Measurements from ENCODE around the gene GMEB2.
"Not testable (repeated sequence)": the region's sequence is repeated elsewhere in the genome, so short reads cannot be mapped to it uniquely, and the experiment has no call there.

The GMEB2 gene

DNA sequence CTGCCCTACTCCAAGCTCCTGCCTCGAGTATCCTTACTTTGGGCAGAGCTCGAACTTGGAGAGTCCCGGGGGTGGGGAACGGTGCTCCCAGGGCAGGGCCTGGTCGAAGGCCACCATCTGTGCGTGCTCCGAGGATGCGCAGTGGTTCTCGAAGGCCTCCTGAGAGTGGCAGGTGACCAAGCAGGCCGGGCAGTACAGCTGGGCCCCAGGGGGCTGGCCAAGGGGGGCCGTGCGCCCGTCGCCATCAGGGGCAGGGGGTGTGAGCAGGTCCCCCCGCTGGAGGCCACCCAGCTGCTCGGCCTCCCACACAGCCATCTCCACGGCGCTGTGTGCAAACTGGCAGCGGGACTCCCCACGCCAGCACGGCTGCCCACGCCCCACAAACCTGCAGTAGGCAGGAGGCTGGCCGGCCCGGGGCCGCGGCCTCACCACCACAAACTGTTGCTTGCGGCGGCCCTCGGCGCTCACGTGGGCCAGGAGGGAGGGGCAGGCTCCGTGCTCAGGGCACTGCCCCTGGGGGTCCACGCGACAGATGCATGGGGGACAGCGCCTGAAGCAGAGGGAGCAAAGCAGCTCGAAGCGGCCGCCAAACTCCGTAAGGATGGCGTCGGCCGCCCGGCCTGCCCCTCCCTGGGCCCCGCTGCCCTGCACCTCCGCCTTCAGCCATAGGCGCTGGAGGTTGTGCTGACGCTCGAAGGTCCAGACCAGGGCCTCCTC is 54.7 kb downstream of the GMEB2 start:
- DNase-seq (ENCODE audit: low spot score): no peak

DNA sequence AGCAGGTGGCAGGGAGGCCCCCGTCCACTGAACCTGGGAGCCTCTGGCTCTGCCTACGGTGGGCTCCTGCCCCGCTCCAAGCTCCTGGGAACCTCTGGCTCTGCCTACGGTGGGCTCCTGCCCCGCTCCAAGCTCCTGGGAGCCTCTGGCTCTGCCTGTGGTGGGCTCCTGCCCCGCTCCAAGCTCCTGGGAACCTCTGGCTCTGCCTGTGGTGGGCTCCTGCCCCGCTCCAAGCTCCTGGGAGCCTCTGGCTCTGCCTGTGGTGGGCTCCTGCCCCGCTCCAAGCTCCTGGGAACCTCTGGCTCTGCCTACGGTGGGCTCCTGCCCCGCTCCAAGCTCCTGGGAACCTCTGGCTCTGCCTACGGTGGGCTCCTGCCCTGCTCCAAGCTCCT is 55.8 kb downstream of the GMEB2 start:
- not testable (repeated sequence) for DNase-seq (ENCODE audit: low spot score)

DNA sequence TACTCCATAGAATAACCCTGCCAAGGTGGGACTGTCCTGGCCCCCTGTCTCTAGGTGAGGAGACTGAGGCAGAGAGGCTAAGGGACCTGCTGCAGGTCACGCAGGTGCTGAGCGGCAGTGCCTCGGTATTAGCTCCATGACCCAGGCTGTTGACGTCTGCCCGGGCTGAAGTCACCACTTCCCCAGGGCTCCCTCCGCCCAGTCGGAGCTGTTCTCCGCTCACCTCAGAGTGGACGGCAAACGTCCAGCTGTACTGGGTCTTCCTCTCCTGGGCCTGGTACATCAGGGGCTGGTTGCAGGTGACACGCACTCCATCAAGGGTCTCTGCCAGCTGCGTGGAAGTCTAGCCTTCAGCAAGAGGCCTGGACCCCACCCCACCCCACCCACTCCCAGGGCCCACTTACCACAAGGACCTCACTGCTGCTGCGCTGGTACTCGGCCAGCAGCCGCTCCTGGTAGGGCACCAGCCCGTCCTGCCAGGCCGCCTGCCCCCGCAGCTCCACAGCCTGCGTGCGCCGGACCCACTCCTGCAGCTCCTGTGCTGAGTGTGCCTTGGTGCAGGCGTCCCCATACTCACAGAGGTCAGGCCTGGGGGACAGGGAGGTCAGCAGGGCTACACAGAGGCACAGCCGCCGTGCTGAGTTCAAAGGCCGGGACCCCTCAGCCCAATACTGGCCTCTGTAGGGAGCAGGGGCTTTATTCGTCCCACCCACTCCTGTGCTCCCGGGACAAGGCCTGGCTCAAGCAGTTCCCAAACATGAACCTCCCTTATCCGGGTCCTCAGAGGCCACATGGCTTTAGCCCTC is 56.4 kb downstream of the GMEB2 start:
- no peak for DNase-seq (ENCODE audit: low spot score)

DNA sequence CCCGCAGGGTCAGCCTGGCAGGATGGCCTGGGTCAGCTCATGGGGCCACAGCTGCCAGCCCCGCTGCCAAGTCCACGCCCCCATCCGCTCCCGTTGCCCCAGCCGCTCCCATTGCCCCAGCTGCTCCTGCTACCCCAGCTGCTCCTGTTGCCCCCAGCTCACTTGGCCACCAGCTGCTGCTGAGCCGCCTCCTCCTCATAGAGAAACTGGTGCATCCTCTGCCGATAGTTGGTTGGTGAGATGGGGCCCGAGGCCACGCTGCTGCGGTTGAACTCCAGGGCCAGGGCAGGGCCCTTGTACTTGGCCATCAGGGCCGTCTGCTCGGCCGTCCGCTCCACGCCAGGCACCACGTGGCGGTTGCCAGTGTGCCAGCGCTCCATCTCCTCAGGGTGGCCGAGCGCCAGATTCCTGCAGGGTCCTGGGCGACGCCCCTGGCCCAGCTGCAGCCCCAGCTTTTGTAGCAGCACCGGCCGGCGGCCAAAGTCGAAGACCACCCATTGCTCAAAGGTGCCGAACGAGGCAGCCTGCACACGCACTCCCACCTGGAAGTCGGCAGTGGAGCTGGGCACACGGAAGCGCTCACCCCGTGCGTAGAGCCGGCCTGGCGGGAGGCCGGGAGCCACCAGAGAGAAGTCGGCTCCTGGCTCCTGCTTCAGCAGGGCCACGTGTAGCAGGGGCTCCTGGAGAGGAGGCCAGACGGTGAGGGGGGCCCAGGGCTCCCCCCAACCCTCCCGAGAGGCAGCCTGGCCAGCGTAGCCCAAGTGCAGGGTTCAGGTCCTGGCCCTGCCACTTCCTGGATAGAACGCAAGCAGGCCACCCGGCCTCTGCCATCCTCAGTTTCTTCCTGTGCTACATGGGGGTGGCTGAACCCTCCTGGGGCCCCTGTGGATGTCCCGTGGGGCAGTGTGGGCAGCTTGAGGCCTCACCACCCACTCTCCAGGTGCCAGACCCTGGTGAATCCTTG is 57.6 kb downstream of the GMEB2 start:
- no peak for DNase-seq (ENCODE audit: low spot score)

DNA sequence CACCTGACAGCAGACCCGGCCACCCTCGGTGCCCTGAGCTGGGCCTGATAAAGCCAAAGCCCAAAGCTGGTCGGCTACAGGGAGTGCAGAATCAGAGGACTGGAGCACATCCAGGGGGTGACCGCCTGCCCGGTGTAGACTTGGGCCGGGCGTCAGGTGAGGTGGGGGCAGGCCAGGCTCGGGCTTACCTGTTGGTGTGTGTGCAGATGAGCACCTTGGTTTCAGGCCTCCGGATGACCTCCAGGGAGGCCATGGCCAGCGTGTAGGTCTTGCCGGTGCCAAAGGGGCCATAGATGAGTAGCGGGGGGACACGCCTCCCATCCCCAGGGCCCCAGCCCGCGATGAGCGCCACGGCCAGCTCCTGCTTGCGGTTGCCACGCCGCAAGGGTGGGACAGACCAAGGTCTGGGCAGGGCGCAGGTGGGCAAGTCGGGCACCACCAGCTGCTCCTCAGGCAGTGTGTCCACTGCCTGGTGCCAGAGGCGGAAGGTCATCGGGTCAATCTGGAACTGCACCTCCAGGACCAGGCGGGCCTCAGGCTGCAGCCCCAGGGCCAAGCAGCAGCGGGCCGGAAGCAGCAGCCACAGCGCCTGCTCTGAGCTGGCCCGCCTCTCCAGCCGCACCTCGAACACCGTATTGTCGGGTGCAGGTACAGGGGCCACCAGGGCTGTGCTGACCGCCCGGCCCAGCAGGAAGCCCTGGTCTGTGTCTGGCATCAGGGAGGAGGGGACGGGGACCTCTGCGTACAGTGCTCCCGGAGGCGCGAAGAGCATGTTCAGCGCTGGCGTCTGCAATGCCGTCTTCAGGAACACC is 58.5 kb downstream of the GMEB2 start:
- DNase-seq (ENCODE audit: low spot score): no peak

DNA sequence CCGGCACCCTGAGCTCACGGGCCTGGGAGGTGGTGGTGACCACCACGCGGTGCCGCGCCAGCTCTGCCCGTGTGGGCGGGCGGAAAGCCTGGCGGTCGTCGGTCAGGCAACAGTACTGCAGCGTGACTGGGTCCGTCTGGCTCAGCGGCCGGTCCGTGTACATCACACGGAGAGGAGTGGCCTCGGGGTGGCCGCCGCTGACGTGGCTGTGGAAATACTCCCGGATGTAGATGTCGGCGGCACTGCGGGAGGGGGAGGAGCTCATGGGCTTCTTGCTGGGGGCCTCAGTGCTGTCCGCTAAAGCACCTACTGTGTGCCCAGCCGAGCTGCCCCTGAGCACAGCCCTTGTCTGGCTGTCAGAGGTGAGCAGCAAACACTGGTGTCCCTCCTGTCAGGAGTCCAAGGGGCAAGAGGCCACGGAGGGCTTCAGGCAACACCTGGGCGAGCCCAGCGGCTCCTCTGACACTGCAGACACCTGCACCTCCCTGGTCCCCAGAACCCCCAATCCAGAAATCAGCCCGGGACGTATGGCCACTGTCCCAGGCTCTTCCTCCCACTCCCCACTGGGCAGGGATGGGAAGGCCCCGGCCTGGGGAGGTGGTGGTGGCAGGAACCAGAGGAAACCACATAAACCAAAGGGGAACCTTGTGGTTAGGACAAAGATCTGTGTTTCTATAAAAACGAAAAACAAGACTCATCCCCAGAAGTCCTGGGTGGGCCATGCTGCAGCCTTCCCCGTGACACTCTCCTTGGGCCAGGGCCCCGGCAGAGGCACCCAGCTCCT is 59.3 kb downstream of the GMEB2 start:
- no peak for DNase-seq (ENCODE audit: low spot score)

DNA sequence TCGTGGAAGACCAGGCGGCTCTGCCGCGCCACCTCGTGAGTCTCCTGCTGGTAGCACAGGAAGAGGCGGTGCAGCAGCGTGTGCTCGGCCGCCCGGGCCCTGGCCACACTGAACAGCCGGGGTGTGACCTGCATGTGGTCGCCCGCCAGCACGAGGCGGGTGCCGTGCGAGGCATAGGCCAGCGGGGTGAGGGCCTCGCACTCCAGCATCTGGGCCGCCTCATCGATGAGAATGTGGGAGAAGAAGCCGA is 59.8 kb downstream of the GMEB2 start:
- no peak for DNase-seq (ENCODE audit: low spot score)

DNA sequence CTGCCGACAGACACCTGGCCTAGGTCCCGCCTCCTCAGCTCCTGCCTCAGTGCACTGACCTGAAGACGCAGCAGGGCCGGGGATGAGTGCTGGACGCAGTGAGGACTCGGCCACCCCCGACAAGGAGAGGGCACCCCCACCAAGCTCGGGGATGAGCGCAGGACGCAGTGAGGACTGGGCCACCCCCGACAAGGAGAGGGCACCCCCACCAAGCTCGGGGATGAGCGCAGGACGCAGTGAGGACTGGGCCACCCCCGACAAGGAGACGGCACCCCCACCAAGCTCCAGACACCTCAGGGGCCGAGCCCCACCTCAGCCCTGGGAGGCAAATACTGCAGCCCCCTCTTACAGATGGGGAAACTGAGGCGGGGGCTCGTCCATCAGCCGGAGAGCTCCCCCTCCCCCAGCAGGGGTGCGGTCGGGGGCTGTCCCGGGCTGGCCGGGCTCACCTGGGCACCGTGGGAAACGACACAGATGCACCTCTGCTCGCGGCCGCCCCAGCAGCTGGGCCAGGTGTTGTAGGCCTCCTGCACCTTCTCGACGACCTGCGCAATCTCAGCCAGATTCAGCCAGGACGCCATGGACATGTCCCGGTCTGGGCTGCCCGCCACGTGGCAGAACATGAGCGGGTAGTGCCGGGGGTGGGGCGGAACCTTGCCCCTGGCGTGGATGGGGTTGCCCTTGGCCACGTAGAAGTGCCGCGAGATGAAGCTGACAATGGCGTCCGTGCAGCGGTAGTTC is 60.3 kb downstream of the GMEB2 start:
- no peak for DNase-seq (ENCODE audit: low spot score)

DNA sequence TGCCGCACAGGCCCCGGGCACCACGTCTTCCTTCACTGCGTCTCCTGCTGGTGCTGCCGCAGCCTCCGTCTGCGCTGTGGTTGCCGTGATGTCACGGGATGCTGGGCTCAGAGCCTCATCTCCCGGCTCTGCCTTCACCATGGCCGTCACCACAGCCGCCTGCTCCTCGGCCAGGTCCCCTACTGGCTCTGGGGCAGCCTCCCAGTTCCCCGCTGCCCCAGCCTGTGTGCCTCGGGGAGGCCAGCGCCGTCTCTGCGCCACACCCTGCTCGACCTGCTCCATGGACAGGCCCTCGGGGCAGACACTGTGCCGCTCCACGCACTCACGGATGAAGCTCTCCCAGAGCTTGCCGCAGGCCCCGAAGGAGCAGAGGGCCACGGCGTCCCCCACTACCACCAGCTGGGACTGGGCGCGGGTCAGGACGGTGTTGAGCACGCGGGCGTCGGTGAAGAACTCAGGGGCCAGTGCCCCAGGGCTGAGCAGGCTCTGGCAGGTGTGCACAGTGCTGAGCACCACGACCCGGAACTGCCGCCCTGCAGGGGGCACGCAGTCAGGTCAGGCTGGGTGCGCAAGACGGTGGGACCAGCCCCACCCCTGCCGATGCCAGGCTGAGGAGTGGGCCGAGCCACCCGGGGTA is 61.1 kb downstream of the GMEB2 start:
- DNase-seq (ENCODE audit: low spot score): no peak

DNA sequence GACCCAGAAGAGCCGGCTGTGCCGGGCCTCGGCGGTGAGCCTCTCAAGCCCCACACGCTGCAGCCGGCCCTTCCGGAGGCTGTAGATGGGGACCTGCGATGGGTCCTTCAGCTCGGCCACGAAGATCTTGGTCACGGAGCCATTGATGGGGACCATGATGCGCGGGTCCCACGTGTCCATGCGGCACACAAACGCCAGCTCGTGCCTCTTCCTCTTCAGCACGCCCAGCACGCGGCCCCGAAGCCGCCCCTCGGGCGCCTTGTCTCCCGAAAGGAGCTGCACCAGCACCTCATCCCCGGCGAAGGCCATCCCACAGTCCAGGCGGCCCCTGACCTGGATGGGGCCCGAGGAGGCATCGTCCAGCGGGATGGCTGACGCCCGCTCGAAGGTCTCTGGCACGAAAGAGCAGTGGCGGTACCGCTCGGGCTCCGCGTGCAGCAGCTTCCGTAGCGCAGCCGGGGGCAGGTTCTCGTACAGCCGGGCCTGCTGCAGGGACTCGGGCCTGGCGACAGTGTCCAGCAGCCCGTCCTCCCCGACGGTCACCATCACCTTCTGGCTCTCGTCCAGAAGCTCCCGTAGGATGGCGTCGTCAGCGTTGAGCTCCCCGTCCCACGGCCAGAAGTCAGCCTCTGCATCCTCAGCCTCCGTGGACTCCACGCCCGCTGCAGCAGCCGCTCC is 61.7 kb downstream of the GMEB2 start:
- no peak for DNase-seq (ENCODE audit: low spot score)

DNA sequence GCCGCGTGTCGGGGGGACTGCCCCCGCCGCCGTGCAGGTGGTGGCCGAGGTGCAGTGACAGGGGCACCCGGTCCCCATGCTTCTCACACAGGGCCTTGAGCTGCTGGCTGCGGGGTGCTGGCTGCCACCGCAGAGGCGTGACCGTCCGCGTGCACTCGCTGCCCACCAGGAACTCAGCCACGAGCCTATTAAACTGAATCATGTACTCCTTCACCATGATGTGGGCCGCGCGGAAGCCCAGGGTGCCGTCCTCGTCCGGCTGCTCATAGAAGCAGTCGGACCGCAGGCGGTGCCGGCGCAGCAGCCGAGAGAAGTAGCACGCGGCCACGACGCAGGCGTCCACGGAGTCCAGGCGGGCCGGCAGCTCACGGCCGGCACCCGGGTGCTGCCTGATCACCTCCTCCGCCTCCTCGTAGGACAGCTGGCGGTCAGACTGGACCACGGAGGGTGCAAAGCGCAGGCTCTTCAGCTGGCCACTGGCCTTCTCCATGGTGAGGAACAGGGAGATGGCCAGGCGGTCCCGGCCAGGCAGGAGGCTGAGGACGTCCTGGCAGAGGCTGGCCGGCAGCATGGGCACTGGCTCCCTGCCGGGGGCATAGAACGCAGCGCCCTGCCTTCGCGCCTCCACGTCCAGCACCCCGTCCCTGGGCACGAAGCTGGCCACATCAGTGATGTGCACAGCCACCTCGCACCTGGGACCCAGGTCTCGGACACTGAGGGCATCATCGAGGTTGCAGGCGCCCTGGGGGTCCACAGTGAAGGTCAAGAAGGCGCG is 62.7 kb downstream of the GMEB2 start:
- no peak for DNase-seq (ENCODE audit: low spot score)

DNA sequence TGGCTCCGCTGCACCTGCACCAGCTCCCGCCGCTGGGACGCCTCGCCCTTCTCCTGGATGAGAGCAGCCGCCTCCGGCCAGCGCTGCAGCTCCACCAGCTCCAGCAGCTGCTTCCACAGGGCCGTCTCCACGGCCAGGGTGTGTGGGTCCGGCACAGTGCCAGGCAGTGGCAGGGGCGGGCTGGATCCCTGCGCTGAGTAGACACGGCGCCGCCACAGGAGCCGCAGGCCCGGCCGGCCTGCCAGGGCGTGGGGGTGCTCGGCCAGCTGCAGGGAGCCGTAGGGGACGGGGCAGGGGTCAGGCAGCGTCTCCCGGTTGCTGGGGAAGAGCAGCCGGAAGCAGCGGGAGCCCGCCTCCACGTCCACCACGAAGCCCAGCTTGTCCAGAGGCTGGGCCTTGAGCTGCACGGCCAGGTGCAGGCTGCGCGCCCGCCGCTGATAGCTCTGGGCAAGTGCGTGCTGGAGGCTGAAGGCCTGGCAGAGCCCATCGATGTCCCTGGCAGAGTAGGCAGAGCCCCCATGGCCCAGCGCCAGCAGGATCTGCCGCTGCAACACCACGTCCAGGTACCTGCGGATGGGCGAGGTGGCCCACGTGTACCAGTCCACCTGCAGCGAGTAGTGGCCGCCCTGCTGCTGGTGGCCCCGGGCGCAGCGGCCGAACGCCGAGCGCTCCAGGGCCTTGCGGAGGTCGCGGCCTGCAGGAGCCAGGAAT is 63.5 kb downstream of the GMEB2 start:
- DNase-seq (ENCODE audit: low spot score): no peak

DNA sequence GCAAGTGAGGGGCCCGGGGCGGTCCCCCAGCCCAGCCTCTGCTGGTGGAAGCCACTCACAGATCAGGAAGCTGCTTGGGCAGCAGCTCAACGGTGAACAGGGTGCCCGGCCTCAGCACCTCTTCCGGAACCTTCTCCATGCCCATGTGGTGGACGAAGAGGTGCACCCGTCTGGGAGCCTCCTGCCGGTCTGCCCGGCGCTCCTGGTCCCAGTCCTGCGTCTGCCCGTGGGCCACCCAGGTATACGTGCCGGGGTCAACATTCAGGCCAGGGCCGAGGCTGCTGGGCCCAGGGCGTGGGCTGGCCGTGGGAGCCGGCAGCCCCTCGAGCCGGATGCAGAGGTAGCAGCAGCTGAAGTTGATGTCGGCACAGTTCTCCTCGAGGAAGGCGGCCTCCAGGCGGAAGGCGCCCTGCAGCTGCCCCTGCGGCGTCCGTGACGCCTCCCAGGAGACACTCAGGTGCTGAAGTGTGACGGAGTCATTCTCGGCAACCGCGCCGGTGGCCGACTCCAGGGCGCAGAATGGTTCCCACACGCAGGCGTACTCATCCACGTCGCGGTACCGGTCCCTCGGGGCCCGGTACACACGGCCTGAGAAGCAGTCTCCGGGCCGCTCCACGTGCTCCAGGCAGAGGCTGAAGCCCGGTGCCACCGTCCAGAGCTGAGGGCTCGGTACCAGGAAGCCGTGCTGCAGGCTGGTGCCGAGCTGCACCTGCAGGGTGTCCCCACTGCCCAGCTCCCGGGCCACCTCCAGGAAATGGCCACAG is 64.3 kb downstream of the GMEB2 start:
- DNase-seq (ENCODE audit: low spot score): no peak

DNA sequence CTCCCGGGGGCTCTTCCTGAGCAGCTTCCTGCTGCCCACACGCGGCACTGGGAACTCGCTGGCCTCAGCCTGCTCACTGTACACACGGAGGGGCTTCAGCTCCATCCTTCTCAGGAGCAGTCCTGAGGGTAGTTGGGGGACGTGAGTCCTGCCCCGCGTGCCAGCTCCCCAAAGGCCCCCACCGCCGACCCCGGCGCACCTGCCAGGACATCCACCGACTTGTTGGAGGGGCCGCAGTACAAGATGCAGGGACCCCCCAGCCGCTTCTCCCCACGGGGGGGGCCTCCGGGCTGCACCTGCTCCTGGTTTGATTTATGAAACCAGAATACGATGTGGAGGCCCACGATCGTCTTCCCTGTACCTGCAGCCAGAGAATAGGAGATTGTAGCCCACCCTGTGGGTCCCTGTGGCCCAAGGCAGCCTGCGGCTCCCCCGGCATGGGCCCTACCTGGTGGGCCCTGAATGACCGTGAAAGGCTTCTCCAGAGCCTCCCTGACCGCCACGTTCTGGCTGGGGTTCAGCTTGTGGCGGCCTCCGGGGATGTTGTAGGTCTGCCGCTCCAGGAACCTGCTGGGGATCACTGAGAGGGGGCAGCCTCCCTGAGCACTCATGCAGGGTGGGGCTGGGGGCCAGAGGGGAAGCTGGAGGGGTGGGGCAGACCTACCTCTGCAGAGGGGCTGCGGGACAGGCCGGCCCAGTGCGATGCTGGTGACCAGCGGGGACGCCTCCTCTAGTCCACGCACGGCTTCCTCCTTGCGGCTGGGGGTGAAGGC is 65.1 kb downstream of the GMEB2 start:
- no peak for DNase-seq (ENCODE audit: low spot score)

DNA sequence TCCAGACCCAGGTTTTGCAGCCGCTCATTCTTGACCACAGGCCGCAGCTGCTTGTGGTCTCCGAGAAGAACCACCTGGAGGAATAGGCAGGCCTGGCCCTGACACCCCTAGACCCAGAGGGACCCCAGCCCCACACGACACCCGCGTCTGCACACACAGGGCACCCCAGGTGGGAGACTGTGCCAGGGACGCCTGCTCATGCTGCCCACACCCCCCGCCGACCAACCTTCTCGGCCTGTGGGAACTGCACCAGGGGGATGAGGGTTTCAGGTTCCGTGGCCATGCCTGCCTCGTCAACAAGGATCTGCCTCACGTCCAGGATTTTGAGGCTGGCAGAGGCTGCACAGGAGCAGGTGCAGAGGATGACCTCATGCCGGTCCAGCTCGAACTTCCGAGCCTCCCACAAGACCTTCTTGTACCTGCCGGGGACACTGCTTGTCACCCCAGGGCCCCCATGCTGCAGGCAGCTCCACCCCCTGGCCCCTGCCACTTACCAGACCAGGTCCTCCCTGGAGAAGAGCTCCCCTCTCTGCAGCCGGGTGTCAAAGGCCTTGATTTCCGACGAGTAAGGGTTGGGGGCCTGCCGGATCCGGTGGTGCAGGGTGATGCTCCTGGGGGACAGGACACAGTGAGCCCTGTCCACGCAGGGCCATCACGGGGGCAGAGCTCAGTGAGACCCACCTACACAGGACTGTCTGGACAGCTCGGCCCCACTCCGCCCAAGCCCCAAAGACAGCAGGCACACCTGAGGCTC is 65.9 kb downstream of the GMEB2 start:
- DNase-seq (ENCODE audit: low spot score): no peak
